ENCODE measurements around the gene HDAC10. TPM values are rescaled to one million over a fixed set of nuclear protein-coding genes. Genes with fewer than 3 reads are reported as not detected.

Gene HDAC10
- total RNA-seq, 2 donors from 2014 or later: 55.2 to 60.0 TPM

DNA sequence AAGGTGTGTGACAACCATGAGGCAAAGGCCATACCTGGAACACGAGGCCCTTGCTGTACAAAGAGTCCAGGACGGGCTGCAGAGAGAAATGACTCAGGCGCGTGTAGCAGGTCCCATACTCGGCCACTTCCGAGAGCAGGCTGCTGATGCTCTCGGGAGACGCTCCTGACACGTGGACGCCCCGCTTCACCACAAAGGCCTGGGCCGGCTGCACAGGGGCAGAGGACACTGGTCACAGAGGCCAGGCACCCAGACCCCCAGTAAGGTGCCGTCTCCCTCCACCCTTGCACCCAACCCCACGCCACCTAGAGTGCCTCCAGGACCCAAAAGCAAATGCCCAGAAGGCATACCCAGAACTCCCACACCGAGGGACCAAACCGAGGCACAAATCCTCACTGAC is 21.7 kb downstream of the HDAC10 start:
- ATAC-seq (ENCODE audit: insufficient number of reproducible peaks, low FRiP score, low read depth) (no peak), DNase-seq (ENCODE audit: low spot score) (no peak)
- H3K27me3 ChIP-seq (replicated peaks; ENCODE audit: insufficient read depth): no peaks in the 10 kb centered on the region
- H3K9me3 ChIP-seq: no peaks in the 10 kb centered on the region
- no peak overlapping the region for H3K27ac ChIP-seq
- TF ChIP-seq, protein P1, sequence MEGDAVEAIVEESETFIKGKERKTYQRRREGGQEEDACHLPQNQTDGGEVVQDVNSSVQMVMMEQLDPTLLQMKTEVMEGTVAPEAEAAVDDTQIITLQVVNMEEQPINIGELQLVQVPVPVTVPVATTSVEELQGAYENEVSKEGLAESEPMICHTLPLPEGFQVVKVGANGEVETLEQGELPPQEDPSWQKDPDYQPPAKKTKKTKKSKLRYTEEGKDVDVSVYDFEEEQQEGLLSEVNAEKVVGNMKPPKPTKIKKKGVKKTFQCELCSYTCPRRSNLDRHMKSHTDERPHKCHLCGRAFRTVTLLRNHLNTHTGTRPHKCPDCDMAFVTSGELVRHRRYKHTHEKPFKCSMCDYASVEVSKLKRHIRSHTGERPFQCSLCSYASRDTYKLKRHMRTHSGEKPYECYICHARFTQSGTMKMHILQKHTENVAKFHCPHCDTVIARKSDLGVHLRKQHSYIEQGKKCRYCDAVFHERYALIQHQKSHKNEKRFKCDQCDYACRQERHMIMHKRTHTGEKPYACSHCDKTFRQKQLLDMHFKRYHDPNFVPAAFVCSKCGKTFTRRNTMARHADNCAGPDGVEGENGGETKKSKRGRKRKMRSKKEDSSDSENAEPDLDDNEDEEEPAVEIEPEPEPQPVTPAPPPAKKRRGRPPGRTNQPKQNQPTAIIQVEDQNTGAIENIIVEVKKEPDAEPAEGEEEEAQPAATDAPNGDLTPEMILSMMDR (IDR thresholded peaks at IDR 0.05): no peak
- no peak overlapping the region for H3K4me3 ChIP-seq
- no peaks in the 10 kb centered on the region for H3K4me1 ChIP-seq (ENCODE audit: control insufficient read depth in 1 of 2, low read depth in 2 of 2)
- peaks cover 40% of the 10 kb centered on the region for H3K36me3 ChIP-seq

DNA sequence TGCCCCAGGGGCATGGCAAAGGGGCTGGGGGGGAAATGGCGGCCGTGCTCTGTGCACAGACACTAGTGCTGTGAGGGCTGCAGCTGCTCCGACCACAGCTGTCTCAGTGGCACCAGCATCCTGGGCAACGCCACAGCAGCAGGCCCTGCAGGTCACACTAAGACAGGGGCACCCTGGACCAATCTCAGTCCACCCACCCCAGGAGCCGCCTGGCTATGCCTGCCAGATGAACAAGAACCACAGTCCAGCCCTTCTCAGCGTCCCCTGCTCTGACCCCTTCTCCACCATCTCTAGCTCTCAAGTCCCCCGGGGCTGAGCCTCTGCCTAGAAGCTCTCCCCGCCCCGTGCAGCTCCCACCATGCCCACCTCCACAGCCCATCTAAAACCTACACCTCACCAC is 22.7 kb downstream of the HDAC10 start:
- ATAC-seq (ENCODE audit: insufficient number of reproducible peaks, low FRiP score, low read depth): no peak
- H3K36me3 ChIP-seq: peaks cover 48% of the 10 kb centered on the region
- H3K9me3 ChIP-seq: no peaks in the 10 kb centered on the region
- TF ChIP-seq, protein P1 (IDR thresholded peaks at IDR 0.05): no peak
- H3K27me3 ChIP-seq (replicated peaks; ENCODE audit: insufficient read depth): no peaks in the 10 kb centered on the region
- no peak for DNase-seq (ENCODE audit: low spot score)
- no peak overlapping the region for H3K4me3 ChIP-seq
- H3K4me1 ChIP-seq (ENCODE audit: control insufficient read depth in 1 of 2, low read depth in 2 of 2): no peaks in the 10 kb centered on the region
- no peak overlapping the region for H3K27ac ChIP-seq

DNA sequence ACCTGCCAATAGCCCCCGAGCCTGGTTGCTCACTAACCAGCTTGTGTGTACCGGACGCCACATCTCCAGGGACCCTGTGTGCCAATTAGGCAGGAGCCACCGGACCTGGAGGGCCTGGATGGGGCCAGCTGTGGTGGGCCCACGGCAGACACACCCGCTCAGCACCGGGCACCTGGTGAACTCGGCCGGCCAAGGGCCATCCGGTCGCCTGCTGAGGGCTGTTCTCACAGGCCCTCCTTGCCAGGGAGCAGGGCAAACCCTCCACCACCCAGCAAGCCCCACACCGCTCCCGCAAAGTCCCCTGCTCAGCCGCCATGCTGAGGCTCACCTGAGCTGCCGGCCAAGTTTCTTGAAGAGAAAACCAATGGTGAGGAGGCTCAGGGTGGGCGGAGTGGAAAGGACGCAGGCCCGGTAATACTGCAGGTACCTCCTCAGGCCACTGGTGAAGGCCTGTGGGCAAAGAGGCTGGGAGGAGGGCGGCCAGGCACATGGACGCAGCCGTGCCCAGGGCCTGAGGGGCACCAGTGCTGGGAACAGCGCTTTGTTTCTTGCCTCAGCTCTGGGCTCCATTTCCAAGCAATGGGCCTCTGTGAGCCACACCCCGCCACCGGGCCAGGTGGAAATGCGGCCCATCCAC is 23.4 kb downstream of the HDAC10 start:
- H3K27ac ChIP-seq: no peak overlapping the region
- no peaks in the 10 kb centered on the region for H3K4me1 ChIP-seq (ENCODE audit: control insufficient read depth in 1 of 2, low read depth in 2 of 2)
- ATAC-seq (ENCODE audit: insufficient number of reproducible peaks, low FRiP score, low read depth) (no peak), DNase-seq (ENCODE audit: low spot score) (no peak)
- no peak overlapping the region for H3K4me3 ChIP-seq
- no peaks in the 10 kb centered on the region for H3K27me3 ChIP-seq (replicated peaks; ENCODE audit: insufficient read depth)
- peaks cover 42% of the 10 kb centered on the region for H3K36me3 ChIP-seq
- no peaks in the 10 kb centered on the region for H3K9me3 ChIP-seq
- TF ChIP-seq, protein P1 (IDR thresholded peaks at IDR 0.05): no peak

DNA sequence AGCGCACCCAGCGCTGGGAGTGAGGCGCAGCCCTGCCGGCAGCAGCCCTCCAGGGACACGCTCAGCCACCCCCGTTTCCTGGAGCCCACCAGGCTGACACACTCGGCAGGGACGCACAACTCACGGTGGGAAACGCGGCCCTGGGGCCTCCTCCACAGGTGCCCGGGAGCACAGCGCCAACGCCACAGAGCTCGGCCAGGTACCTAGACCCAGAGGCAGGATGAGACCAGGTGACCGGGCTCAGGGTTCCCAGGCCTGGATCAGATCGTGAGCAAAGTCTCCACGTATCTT is 24.2 kb downstream of the HDAC10 start:
- H3K27ac ChIP-seq: no peak overlapping the region
- ATAC-seq (ENCODE audit: insufficient number of reproducible peaks, low FRiP score, low read depth): no peak
- H3K27me3 ChIP-seq (replicated peaks; ENCODE audit: insufficient read depth): no peaks in the 10 kb centered on the region
- no peak for DNase-seq (ENCODE audit: low spot score)
- H3K4me3 ChIP-seq: no peak overlapping the region
- H3K9me3 ChIP-seq: no peaks in the 10 kb centered on the region
- TF ChIP-seq, protein P1 (IDR thresholded peaks at IDR 0.05): no peak
- H3K4me1 ChIP-seq (ENCODE audit: control insufficient read depth in 1 of 2, low read depth in 2 of 2): no peaks in the 10 kb centered on the region
- H3K36me3 ChIP-seq: peaks cover 51% of the 10 kb centered on the region

DNA sequence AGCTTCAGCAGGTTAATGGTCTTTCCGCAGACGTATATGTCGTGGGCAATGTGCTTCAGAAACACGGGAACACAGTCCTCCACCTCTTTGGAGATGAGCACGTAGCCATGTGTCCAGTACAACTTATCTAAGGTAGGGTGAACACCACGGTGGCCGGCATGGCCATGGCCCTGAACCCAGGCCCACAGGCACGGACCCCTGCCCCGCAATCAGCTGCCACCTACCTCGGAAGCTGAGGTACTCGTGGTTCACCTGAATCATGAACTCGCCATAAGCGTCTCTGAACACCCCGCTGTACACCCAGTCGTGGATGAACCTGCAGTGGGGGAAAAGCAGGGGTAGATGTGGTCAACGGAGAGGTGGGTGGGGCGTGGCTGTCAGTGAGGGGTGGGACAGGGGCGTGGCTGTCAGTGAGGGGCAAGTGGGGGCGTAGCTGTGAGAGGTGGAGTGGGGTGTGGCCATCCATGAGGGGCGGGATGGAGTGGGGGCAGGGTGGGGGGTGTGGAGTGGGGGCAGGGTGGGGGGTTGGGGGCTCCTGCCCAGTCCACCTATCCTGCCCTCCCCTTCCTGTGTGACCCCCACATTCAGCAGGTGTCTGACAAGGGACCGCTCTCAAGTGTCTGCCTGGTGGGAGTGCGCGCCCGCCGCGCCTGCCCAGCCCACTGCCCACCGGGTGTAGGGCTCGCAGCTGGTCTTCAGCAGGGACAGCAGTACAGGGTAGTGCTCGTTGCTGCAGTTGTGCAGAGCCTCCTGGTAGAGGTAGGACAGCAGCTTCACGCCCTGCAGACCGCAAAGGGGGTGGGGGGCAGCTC is 24.8 kb downstream of the HDAC10 start:
- Histone ChIP-seq H3K4me3 (no peak overlapping the region), H3K36me3 (peaks cover 52% of the 10 kb centered on the region), H3K27me3 (replicated peaks; ENCODE audit: insufficient read depth) (no peaks in the 10 kb centered on the region), H3K9me3 (no peaks in the 10 kb centered on the region), H3K4me1 (ENCODE audit: control insufficient read depth in 1 of 2, low read depth in 2 of 2) (no peaks in the 10 kb centered on the region), H3K27ac (no peak overlapping the region)
- TF ChIP-seq, protein P1 (IDR thresholded peaks at IDR 0.05): no peak
- DNase-seq (ENCODE audit: low spot score): no peak
- no peak for ATAC-seq (ENCODE audit: insufficient number of reproducible peaks, low FRiP score, low read depth)
